ENCODE data around the gene NBEAL1.
"Not testable (repeated sequence)": the region's sequence is repeated elsewhere in the genome, so short reads cannot be mapped to it uniquely, and the experiment has no call there.

NBEAL1 gene

GRCh38 chr2:203014456-203015199 is at the start of gene NBEAL1:
TSS of gene NBEAL1 (plus strand) at chr2:203014875. CDS start at chr2:203016385, 1,510 bp downstream.
- DNase-seq = peak; percentile 92

GRCh38 chr2:202965810-202966460 is 48.7 kb upstream of the NBEAL1 start:
- DNase-seq = no peak

GRCh38 chr2:202969404-202969803 is 45.3 kb upstream of the NBEAL1 start:
- not testable (repeated sequence) for DNase-seq

- no peak for DNase-seq
Observed at GRCh38 chr2:202976809-202977208, 37.9 kb upstream of the NBEAL1 start.

- no peak for DNase-seq
Observed at GRCh38 chr2:202982779-202983491, 31.7 kb upstream of the NBEAL1 start.

- DNase-seq = no peak
Observed at GRCh38 chr2:202989749-202990148, 24.9 kb upstream of the NBEAL1 start.

GRCh38 chr2:202990501-202990900 is 24.2 kb upstream of the NBEAL1 start:
- DNase-seq = no peak

GRCh38 chr2:202997113-202997512 is 17.6 kb upstream of the NBEAL1 start:
- not testable (repeated sequence) for DNase-seq

GRCh38 chr2:203002054-203002821 is 12.4 kb upstream of the NBEAL1 start:
- no peak for DNase-seq

- DNase-seq = no peak
Observed at GRCh38 chr2:203003716-203004115, 11.0 kb upstream of the NBEAL1 start.

- no peak for DNase-seq
Observed at GRCh38 chr2:203016716-203017115, 2.0 kb downstream of the NBEAL1 start.

- DNase-seq = no peak
Observed at GRCh38 chr2:203018181-203018580, 3.5 kb downstream of the NBEAL1 start.

- DNase-seq = no peak
Observed at GRCh38 chr2:203019142-203019541, 4.5 kb downstream of the NBEAL1 start.

- DNase-seq = no peak
Observed at GRCh38 chr2:203021991-203022390, 7.3 kb downstream of the NBEAL1 start.

- DNase-seq = no peak
Observed at GRCh38 chr2:203022751-203023150, 8.1 kb downstream of the NBEAL1 start.

- no peak for DNase-seq
Observed at GRCh38 chr2:203025592-203025991, 10.9 kb downstream of the NBEAL1 start.

- no peak for DNase-seq
Observed at GRCh38 chr2:203030545-203030944, 15.9 kb downstream of the NBEAL1 start.

- no peak for DNase-seq
Observed at GRCh38 chr2:203030991-203031390, 16.3 kb downstream of the NBEAL1 start.

GRCh38 chr2:203033395-203033794 is 18.7 kb downstream of the NBEAL1 start:
- DNase-seq = no peak

- no peak for DNase-seq
Observed at GRCh38 chr2:203035879-203036470, 21.3 kb downstream of the NBEAL1 start.

- DNase-seq = no peak
Observed at GRCh38 chr2:203037026-203037425, 22.4 kb downstream of the NBEAL1 start.

- DNase-seq = no peak
Observed at GRCh38 chr2:203038586-203038985, 23.9 kb downstream of the NBEAL1 start.

GRCh38 chr2:203039211-203039610 is 24.5 kb downstream of the NBEAL1 start:
- not testable (repeated sequence) for DNase-seq

All from activated naive CD4-positive, alpha-beta T cell treated with anti-CD3 and anti-CD28 coated beads, Interleukin-2, amount 50 U/mL, for 16 hours (primary cell).